Inflammatory macrophage treated with lipopolysaccharide for 4 hours (primary cell): ENCODE data around the gene RHD.
A peak's percentile ranks its signal among the peaks of the same experiment; 100 is the strongest.
"Not testable (repeated sequence)": the region's sequence is repeated elsewhere in the genome, so short reads cannot be mapped to it uniquely, and the experiment has no call there.

Experiments used
- DNase-seq: peaks from one replicate; pipeline ENCODE4 v3.0.0-alpha.2; 2020

Gene RHD

DNA sequence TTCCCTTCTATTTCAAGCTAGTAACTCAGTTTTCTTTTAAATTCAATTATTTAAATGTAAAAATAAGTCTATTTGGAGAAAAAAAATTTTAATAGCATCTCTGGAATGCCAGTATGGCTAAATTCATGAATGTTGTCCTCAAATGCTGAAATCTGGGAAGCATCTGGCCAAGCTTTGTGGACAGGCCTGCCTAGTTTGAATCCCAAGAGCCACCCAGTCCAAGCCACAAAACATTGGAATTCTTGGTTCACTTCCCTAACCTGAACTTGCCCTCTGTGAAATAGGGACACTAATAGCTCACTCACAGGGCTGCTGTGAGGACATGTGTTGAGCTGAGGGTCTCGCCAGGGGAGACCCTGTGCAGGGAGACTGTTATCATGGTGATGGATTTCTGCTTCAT lies 37.2 kb downstream of the RHD start:
- peak; percentile 21 for DNase-seq

DNA sequence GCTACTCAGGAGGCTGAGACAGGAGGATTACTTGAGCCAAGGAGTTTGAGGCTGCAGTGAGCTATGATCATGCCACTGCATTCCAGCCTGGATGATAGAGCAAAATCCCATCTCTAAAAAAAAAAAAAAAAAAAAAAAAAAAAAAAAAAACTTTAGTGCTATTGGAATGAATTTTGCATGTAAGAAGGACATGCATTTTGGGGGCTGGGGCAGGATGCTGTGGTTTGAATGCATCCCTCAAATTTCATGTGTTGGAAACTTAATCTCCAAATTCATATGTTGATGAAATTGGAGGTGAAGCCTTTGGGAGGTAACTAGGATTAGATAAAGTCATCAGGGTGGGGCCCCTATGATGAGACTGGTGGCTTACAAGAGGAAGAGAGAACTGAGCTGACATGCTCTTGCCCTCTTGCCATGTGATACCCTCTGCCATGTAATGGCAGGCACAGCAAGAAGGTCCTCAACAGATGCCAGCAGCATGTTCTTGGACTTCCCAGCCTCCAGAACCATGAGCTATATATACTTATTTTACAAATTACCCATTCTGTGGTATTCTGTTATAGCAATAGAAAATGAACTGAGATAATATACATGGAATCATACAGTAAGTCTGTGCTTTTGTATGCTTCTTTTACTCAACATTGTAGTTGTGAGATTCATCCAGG lies 40.6 kb downstream of the RHD start:
- peak; percentile 35 for DNase-seq

DNA sequence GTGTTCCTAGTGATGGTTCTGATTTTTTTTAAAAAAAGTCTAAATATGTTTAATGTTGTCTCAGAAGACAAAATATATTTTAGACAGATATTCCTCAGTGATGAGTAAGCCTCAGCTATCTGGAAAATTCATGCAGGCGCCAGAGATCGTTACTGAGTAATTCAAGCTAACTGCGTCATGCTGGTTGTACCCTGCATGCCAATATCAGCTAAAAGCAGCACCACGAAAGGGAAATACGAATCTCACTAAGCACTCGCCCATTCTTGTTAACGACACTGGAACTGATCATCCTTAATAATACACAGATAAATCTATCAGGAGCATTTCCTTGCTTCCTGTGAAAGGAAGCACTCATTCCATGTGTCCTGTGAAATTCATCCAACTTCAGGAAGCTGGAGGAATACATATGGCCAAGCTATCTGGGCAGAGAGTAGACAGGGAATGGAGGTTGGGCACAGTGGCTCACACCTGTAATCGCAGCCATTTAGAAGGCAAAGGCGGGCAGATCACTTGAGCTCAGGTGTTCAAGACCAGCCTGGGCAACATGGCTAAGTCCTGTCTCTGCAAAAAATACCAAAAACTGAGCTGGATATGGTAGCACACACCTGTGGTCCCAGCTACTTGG lies 48.1 kb downstream of the RHD start:
- not testable (repeated sequence) for DNase-seq

DNA sequence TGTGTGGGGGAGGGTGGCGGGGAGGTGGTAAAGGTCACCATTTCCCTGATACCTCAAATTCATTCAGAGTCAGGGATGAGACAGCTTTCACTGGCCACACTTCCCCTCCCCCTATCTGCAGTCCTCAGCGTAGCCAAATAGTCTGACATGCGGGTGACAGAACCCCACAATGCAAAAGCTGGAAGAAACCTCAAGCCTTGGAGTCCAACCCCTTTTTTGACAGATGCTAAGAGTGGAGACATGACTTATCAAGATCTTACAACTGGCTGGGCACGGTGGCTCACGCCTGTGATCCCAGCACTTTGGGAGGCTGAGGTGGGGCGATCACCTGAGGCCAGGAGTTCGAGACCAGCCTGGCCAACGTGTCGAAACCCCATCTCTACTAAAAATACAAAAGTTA lies 49.8 kb downstream of the RHD start:
- DNase-seq, result not testable (repeated sequence)

DNA sequence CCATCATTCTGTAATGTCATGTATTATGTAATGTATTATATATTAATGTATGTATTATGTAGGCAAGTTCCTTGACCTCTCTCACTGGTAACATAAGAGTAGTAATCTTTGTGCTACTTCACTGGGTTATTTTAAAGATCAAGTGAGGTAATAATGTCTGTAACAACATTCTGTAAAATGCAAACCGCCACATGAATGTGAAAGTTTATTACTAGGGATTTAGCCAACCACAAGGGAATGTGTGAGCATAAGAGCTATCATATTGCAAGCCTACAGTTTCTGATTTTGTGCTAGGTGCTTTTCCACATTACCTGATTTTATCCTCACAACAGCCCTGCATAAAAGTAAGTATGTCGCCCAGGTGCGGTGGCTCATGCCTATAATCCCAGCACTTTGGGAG lies 52.1 kb downstream of the RHD start:
- DNase-seq, result not testable (repeated sequence)

DNA sequence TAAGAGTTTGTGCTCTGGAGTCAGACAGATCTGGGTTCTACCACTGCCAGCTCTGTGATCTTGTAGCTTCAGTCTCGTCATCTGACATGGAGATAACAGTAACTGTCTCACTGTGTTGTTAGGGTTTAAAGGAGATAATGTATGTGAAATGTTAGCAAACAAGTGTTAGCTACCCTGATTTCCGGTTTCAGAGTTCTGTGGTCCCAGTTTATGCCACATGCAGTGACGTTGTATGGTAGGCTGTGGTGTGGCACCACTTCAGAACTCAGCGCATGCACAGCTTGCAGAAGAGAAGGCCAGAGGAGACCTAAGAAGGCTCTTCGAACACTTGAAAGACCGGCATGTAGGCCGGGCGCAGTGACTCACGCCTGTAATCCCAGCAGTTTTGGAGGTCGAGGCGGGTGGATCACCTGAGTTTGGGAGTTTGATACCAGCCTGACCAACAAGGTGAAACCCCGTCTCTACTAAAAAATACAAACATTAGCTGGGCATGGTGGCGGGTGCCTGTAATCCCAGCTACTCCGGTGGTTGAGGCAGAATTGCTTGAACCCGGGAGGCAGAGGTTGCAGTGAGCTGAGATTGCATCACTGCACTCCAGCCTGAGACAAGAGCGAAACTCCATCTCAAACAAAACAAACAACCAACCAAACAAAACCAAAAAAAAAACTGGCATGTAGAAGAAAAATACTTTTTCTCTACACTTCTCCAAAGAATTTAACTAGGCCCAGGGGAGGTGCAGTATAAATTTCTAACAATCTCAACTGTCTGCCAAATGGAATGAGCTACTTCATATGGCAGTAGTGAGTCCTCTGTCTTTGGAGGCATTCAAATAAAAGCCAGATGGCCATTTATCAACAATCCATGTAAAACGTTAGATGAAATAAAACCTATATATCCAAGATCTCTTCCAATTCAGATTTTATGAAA lies 55.8 kb downstream of the RHD start:
- DNase-seq, result not testable (repeated sequence)

DNA sequence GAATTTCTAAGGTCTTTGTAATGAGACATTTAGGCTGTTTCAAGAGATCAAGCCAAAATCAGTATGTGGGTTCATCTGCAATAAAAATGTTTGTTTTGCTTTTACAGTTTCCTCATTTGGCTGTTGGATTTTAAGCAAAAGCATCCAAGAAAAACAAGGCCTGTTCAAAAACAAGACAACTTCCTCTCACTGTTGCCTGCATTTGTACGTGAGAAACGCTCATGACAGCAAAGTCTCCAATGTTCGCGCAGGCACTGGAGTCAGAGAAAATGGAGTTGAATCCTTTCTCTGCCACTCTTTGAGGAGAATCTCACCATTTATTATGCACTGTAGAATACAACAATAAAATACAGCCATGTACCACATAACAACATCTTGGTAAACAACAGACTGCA lies 56.5 kb downstream of the RHD start:
- not testable (repeated sequence) for DNase-seq

DNA sequence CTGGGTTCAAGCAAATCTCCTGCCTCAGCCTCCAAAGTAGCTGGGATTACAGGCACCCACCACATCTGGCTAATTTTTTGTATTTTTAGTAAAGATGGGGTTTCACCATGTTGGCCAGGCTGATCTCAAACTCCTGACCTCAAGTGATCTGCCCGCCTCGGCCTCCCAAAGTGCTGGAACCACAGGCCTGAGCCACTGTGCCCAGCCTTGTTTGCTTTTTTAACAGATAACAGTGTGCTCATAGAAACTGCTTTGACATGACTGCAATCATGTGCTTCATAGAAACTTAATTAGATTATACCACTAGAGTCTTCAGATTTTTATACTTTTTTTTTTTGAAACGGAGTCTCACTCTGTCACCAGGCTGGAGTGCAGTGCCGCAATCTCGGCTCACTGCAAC lies 57.0 kb downstream of the RHD start:
- not testable (repeated sequence) for DNase-seq

DNA sequence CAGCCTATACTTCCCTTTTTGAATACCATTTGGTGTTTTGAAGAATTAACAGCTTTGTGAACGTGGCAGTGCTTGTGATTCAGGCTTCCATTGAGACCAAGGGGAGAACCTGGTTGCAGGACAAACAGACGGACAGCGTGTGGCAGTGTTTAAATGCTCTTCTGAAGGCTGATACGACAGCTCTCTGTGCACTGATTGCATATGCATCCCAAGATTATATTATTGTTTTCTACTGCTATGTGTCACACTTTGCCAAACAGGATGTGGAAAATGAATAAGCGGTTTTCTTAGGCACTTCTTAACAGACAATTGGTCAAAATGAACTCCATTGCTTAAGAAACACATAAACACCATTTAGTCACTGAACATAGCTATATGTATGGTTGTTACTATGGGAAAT lies 57.6 kb downstream of the RHD start:
- peak; percentile 79 for DNase-seq

DNA sequence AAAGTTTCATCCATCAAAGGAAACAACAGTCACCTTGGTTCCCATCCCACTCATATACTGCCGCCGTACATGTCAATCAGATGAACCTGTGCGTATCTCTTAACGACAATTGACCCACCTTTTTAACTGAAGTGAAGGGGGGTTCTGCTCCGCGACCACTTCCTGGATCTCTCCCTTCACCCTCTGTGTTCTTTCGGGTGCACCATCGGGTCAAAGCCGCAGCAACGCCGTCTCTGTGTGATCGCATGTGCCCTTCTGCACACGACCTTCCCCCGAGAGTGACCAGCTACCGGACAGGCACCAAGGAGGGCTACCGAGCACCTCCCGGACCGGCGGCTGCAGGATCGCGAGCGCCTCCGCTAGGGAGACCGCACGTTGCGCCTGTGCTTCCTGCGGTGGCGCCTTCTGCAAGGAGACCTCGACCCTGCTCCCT lies 64.6 kb downstream of the RHD start:
- DNase-seq, result not testable (repeated sequence)

DNA sequence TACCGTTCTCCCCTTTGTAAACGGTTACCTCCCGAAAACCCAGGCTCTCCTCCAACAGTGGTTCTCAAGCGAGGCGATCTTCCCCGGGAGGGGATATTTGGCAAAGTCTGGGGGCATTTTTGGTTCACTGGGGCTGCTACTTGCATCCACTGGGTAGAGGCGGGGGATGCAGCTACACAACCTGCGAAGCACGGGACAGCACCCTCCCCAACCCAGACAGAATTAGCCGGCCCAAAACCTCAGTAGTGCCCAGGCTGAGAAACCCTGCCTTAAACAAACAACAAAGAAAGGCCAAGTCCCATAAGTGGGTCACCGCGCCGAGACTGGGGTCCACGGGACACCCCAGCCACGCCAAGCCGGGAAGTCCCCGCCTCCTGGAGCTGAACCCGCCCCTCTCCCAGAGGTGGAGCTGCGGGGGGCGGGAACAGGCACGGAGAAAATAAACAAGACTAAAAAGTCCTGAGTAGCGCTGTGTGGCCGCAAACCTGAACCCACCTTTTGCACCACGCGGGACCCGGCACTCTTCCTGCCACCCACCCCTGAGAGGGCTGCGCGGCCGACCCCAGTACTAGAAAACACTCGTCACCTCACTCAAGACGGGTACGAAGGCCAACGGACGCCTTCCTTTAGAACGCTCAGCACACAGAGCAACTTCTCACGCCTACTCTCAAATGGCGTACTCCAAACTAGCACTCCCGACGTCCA lies 65.3 kb downstream of the RHD start:
- not testable (repeated sequence) for DNase-seq

DNA sequence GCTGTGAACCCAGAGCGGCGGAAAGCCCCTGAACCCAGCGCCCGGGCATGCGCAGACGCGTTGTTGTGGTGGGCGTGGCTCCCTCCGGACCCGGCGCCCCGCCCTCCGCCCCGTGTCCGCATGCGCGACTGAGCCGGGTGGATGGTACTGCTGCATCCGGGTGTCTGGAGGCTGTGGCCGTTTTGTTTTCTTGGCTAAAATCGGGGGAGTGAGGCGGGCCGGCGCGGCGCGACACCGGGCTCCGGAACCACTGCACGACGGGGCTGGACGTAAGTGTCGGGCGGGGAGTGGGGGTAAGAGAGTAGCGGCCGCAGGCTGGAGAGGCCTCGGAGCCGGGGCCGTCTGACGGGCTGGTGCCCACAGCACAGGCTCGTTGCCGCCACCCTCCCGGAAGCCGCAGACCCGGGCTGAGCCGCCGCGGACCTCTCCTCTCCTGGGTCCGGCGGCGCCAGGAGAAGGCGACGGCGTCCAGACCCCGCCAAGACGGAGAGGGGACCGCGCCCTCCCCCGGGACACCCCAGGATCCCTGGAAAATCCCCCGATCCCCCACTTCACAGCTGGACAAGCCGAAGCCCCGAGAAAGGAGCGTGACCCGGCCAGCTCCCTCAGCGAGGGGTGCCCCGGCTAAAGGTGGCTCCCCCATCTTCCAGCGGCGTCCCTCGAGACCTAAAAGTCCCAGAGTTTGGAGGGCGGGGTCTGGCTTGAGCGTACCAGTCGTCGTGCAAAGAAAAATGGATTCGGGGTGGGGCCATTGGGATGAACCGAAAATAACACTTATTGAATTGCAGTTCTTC lies 66.1 kb downstream of the RHD start, which contains the start of gene TMEM50A:
Gene TMEM50A (plus strand): TSS at position 147 of the 794 bp plus-strand sequence. CDS start 2,153 bp downstream, outside the sequence.
- peak; percentile 88 for DNase-seq

DNA sequence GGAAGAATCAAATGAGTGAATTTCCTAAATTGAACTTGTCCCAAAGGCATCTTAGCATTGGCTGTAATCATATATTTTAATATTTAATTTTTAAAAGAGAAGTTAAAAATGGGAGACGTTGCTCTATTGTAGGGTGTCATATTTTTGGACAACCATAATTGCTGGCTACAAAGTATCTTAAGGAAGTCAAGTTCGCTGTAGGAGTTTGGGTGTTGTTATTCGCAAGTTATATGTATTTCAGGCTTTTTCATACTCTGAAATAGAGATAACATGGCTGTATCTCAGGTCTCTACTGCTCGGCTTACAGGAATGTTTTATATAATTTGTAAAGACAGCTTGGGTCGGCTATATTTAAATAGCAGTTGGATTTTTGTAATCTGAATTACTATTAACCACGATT lies 66.7 kb downstream of the RHD start:
- no peak for DNase-seq

DNA sequence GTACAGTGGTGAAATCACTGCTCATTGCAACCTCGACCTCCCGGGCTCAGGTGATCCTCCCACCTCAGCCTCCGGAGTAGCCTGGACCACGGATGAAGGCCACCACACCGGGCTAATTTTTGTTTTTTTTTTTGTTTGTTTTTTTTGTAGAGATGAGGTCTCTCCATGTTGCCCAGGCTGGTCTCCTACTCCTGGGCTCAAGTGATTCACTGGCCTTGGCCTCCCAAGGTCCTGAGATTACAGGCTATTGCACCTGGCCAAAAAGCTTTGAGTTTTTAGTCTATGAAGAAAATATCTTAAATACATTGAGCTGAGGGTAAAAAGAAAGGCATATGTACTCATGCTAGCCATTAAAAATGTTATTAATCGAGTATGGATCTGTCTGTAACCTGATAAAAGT lies 69.4 kb downstream of the RHD start:
- no peak for DNase-seq

DNA sequence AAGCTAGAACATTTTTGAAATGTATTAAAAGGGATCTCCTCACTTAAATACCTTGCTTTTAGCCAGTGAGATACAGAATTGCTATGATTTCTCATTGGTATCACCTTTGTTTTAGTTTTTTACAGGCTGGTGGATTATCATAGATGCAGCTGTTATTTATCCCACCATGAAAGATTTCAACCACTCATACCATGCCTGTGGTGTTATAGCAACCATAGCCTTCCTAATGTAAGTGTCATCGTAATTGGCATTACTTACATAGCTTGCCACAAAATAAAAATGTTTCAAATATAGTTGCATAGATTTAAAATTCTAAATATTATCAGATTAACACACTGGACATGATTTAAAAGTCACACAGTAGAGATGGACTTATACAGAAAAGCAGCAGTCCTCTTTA lies 70.5 kb downstream of the RHD start:
- no peak for DNase-seq

DNA sequence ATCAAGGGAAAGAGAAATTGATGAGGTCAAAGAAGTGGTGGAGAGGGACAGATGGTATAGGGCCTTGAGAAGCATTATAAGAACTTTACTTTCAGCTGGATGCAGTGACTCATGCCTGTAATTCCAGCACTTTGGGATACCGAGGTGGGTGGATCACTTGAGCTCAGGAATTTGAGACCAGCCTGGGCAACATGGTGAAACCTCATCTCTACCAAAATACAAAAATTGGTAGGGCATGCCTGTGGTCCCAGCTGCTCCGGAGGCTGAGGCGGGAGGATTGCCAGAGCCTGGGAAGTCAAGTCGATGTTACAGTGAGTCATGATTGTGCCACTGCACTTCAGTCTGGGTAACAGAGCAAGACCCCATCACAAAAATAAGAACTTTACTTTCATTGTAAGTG lies 71.6 kb downstream of the RHD start:
- no peak for DNase-seq

DNA sequence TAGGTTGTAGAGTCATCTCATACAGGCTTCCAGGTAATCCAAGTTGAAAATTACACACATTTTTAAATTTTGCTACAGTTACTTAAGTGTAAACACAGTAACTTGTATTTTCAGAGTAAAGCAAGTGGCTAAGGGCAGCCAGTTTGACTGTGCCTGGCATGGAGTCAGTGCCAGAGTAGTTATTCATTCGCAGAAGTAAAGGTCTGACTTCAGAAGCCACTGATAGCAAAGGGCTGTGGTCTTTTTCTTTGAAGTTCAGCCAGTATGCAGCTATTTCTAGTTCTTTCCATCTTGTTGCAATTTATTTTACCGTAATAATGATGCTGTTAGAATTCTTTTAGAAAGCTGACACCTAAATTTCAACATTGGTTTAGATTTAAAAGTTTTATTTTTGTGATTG lies 75.2 kb downstream of the RHD start:
- no peak for DNase-seq

DNA sequence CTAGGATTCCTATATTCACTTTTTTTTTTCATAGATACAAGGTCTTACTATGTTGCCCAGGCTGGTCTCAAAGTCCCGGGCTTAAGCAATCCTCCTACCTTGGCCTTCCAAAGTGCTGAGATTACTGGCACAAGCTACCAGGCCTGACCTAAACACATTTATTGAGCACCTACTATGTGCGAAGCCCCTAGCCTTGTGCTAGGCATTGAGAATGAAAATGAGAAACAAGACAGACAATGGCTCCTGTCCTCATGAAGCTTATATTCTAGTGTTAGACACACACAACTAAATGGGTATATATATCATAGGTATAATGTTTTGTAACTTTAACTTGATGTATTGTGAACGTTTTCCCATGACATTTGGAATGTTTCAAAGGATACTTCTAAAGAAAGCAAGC lies 77.3 kb downstream of the RHD start:
- DNase-seq, result no peak

DNA sequence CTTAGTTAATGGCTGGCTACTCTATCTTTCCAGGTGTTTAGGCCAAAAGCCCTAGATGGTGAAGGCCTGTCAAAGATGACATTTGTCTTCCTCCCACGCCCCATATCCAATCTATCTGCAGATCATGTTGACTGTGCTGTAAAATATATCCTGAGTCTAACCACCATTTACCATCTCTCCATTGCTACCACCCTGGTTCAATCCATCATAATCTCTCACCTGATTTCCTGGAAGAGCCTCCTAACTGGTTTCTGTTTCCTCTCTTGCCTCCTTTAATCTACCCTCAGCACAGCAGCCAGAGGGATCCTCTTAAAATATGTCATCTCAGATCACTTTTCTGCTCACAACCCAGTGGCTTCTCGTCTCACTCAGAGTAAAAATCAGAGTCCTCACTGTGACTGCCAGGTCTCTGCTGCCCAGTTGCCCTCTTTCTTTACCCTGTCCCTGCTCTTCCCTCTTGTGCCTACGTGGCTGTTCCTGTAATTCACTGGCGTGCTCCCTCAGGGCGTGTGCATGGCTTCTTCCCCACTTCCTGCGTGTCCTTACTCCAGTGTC lies 83.6 kb downstream of the RHD start:
- no peak for DNase-seq

DNA sequence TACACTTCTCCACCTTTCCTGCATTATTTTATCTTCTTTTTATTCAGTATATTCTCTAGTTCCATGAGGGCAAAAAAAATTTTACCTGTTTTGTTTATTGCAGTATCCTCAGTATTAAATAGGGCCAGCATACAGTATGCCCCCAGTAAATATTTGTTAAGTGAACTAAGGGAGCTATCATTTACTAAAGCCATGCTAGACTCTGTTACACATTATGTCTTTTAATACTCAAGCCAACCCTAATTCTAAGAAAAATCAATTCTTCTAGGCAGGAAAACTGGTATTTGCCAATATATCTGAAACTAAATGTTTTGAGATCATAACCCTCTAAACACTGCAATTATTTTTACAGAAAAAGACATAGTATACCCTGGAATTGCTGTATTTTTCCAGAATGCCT lies 84.1 kb downstream of the RHD start:
- no peak for DNase-seq

DNA sequence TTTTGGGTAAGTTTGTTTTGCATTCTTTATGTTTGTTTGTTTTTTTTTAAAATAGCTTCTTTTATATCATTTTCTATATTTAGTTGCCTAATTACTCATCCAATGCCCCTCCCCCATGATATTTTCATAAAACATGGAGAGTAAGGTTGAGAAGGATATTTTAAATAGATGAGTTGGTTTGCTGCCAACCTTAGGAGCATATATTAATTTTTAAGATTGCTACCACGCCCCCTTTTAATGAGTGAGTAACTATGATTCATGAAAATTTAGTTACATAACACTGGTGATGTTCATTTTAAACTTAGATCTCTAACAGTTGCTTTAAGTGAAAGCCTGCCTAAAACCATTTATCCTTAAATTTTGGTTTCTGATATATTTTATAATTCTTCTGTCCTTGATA lies 84.5 kb downstream of the RHD start:
- DNase-seq, result no peak
